Epidermal melanocyte (primary cell): ENCODE results near the gene MROH8.

Experiments used
- DNase-seq: peaks from one replicate; pipeline ENCODE4 v3.0.0; 2011; ENCODE audit warnings: low spot score; ENCODE audit not compliant: insufficient read length

MROH8 gene

DNA sequence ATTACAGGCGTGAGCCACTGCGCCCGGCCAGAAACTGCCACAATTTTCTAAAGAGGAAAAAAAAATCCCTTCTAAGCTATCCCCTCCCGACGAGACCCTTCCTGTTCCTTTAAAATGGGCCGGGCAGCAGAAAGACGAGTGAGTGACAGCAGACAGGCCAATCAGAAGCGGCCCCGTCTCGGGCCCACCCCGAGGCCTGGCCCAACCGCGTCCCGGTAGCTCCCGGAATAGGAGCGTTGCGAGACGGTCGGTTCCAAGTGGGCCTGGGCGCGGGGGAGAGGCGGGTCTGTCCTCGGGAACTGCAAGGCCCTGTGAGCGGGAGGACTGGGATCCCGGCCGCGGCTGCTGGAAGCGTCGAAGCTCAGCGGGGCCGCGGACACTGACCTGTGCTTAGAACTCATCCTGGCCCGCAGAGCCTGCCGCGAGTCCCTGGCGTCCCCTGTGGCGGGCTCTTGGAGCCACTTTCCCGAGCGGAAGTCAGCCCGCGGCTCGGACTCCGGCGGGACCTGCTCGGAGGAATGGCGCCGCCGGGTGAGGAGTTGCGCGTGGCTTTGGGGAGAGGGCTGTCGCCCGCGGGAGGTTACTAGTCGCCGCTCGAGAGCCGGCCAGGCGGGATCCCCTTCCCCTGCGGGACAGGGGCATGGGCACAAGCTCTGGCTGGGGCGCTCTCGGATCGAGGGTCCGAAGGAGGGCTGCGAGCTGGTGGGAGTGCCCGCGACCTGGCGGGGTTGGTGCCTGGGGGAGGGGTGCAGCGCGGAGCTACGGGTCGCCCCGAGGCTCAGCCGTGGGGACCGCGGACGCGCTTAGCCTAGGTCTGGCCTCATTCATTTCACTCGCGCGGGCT lies at the start of gene MROH8, which contains the start of gene RPN2:
Gene MROH8 (minus strand): TSS at position 710 of the 844 bp plus-strand sequence.
Gene RPN2 (plus strand): TSS at position 492 of the 844 bp plus-strand sequence. CDS start 27 bp downstream, at position 519.
- peak; percentile 77 for DNase-seq

DNA sequence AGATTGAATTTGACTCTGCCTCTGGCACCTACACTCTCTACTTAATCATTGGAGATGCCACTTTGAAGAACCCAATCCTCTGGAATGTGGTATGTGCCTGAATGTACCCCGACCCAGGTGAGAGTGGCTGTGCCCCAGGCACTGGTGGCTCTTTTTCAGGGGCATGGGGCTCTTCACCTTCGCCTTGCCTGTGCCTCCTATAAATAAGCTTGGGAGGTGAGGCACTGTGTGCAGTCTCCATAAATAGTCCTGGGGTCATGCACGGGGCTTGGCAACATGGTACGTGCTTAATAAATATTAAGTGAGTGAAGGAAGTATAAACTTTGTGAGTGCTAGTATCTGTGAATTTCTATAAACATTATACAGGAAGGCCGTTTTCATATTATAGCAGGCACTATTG lies 49.3 kb upstream of the MROH8 start:
- no peak for DNase-seq

DNA sequence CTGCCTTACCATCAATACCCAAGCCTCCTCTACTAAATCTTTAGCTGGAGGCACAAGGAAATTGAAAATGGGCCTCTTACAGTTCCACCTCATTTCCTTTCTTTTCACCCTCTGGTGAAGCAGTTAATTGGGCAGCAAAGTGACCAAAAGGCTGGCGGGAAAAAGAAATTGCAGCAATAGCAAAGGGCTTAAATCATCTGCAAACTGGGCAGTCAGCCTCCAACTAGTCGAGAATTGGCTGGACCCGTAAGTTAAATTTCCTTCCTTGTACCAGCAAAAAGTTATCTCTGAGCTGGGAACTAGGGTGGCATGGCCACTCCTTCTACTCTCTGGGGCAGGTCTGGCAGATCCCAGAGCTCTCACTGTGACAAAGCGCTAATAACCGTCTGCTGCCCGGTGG lies 48.7 kb upstream of the MROH8 start:
- no peak for DNase-seq

DNA sequence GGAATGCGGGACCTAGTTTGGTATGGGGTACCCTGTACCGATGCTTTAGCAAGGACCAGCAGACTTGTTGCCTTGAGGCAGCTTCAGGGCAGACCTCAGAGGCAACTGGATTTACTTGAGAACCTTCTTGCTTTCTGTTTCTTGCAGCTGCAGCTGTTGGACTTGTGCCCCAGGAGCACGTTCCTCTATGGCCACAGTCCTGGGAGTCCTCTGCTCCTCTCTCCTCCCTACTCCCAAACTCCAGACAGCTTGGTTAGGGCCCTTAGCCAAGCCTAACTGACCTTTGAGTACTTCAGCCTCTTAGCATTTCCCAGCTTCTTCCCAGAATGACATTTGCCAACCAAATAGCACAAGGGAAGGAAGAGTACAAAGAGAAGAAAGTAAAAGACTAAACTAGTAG lies 47.5 kb upstream of the MROH8 start:
- no peak for DNase-seq

DNA sequence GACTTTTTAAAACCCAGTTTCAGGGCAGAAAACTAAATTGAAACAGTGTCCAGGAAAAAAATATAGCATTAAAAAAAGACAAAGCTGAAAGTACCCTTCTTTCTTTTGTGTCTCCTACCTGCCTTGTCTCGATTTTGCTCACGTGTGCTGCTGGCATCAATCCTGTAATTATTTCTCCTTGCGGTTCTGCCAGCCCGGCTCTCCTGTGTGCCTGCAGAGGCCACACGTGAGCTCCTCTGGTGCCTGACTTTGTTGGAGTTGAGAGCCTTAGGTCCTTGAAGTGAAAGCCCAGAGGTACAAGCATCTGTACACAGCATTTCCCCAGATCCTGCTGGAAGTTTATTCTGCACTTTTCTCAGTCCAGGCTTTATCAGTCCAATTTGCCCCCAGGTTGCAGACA lies 45.8 kb upstream of the MROH8 start:
- DNase-seq, result no peak

DNA sequence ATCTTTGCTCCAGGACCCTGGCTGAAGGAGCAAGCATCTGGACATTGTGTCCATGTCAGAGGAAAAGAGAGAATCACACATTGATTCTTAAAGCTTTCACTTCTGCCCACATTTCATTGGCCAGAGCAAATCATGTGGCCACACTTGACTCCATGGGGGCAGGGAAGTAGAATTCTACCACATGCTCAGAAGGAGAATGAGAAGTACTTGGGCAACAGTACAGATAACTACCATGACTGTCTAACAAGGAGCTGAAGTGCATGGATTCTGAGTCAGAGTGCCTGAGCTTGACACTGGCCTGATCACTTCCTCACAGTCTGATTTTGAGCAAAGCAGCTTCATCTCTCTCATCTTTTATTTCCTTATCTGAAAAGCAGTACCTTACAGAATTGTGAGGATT lies 43.7 kb upstream of the MROH8 start:
- DNase-seq, result peak; percentile 57

DNA sequence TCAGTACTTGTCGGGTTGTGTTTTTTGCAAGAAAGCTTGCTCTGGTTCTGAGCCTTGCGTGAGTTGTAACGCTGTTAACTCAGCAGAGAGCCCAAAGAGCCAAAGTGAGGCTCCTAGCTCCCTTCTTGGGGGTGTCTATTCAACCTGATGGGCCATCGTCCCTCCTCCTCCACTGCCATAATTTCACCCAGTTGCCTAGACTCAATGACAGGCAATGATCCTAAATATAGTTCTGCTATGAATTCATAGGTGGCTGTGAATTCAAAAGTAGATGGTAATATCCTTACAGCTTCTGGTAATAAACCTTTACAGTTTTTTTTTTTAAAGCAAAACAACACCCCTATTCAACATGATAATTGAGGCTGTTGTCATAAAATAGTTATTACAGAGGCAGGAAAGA lies 42.7 kb upstream of the MROH8 start:
- DNase-seq, result no peak

DNA sequence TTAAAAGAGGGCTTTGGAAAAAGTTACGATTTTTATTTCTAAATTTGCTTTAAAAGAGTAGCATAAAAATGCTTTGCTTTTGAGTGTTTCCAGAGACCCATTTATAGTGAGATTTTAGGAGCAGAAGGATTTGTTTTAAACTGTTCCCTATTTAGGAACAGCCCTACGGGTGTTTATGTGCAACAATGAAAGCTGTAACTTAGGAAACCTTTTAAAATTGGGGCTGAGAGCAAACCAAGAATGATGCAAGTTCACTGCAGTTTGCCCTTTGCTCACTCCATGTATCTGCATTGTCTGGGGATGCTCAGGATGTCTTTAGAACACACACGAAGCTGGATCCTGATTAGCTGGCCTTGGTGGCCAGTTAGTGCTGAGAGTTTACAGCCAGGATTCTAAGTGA lies 41.4 kb upstream of the MROH8 start:
- DNase-seq, result no peak

DNA sequence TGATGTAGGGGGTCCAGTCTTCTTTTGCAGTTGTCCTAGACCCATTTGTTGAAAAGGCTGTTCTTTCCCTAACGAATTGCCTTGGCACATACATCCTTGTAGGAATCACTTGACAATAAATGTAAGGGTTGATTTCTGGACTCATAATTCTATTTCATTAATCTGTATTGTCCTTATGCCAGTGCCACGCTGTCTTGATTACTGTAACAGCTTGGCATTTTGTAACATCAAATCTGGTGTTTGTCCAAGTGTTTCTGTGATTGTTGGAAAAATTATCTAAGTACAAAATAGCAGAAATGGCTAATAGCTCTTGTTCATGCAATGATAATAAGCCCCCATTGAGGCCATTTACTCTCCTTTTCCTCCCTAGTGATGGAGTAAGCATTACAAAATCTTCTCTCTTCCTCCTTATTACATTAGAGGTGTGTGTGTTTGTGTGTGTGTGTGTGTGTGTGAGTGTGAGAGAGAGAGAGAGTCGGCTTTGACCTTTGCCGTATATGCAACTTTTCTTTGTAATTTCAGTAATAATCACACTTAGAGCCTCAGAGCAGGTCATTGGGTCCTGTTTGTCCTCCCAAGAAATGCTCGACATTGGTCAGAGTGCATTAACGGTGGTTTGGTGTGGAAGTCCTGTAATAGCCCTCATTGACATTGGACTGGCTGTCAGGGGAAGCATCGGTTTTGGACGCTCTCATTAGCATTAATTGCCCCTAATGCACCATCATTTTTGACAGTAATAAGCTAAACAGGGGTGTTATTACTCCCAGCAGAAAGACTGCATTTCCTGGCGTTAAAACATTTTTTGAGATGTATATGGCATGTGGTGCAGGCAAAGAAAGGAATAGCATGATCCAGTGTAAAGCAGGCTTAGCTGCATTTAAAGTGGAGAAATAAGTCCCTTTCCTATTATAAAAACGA lies 40.7 kb upstream of the MROH8 start:
- DNase-seq, result no peak

DNA sequence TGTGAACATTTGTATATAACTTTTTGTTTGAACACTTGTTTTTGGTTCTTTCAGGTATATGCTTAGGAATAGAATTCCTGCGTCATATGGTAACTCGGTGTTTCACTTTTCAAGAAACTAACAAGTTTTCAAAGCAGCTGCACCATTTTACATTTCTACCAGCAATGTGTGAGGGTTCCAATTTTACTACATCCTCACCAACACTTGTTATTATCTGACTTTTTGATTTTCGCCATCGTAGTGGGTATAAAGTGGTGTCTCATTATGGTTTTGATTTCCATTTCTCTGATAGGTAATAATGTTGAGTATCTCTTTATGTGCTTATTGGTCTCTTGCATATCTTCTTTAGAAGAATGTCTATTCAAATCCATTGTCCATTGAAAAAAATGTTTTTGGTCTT lies 39.6 kb upstream of the MROH8 start:
- no peak for DNase-seq

DNA sequence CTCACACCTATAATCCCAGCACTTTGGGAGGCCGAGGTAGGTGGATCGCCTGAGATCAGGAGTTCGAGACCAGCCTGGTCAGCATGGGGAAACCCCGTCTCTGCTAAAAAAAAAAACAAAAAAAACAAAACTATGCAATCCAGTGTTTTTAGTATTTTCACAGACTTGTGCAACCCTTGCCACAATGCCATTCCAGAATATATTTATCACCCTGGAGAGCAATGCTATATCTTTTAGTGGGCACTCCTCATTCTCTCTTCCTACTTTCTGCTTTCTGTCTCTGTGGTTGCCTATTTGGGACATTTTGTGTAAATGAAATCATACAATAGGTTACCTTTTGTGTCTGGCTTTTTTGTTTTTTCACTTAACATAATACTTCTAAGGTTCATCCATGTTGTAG lies 39.1 kb upstream of the MROH8 start:
- no peak for DNase-seq

DNA sequence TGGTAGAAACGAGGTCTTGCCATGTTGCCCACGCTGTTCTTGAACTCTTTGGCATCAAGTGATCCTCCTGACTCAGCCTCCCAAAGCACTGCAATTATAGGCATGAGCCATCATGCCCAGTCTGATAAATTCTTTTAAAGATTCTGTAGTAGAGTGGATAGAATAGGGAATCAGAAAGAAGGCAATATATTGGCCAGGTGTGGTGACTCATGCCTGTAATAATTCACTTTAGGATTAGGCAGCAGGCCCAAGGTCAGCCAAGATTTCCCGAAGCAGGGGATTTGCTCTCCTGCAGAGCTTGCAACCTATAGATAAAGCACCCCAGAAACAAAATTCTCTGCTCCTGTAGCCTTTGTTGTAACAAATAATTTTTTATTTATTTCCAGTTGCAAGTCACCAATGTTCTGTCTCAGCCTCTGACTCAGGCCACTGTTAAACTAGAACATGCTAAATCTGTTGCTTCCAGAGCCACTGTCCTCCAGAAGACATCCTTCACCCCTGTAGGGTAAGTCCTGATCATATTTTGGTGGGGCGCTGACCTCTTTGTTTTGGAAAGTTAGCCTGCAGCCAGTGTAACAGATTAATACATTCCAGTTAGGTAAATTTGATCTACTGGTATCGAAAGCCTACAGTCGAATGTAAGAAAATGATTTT lies 30.4 kb upstream of the MROH8 start:
- DNase-seq, result no peak

DNA sequence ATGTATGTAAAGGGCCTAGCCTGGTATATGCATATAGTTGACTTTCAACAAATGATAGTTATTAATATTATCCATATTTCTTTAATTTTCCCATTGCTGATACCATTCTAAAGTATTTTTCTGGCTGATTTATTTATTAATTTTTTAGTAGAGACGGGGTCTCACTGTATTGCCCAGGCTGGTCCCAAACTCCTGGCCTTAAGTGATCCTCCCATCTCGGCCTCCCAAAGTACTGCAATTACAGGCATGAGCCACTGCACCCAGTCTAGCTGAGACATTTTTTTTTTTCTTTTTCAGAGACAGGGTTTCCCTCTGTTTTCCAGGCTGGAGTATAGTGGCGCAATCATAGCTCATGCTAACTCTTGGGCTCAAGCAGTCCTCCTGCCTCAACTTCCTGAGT lies 29.8 kb upstream of the MROH8 start:
- DNase-seq, result no peak

DNA sequence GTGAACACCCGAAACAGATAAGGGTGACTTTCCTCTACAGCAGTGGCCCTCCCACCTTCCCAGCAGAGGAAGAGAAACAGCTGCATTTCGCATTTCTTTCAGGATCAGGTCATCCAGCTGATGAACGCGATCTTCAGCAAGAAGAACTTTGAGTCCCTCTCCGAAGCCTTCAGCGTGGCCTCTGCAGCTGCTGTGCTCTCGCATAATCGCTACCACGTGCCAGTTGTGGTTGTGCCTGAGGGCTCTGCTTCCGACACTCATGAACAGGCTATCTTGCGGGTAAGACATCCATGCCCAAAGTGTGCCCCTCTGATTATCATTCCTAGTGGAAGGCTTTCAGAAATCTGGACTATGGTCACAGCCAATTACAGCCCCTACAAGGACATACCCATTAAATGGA lies 27.8 kb upstream of the MROH8 start:
- peak; percentile 31 for DNase-seq

DNA sequence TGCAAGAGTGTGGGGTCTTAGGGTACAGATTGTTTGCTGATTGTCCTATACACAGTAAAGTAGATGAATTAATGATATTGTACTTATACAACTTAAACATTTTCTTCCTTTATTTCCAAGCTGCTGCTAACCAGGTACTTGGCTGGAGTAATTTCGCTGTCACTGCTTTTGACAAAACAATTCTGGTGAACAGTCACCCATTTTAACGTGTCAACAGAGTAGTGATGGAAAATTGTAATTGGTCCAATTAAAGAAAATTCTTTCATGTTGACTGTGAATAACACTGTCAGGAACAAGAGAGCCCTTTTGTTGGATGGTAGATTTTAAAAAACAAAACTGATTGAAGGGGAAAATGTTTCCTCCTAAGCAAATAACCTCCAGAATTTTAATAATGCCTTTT lies 26.4 kb upstream of the MROH8 start:
- no peak for DNase-seq

DNA sequence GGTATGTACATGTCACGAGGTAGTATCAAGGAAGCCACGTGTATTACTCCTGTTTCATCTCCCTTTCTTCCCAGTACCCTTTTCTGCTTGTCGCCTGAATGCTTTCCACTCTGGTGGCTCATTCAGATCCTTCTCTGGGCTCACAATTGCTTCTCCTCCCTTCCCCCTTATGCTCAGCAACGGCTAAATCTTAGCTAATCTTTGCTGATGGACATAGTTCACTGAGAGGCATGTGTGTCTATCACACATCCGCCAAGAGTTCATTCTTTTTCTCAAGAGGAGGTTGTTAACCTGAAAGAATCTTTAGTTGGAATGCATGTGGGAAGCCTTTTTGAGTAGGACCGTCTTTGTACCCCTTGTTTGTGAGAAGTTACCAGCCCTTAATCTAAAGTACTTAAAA lies 25.8 kb upstream of the MROH8 start:
- DNase-seq, result no peak

DNA sequence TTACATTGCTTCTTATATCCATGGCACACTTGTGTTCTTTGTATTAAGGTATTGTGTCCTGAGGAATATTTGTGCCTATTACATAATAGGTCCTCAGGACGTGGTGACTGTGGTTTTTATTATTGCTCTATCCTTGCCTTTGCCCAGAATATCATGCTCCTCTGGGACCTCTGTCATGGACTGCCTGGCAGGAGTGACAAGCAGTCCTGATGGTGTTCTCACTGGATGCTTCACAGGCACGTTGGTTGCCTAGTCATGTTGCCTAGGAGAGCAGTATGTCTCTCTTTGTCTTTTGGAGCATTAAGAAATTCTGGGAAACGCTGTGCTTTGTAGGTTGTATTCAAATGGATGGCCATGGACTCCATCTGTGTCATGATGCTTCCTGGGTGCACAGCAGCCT lies 24.7 kb upstream of the MROH8 start:
- no peak for DNase-seq

DNA sequence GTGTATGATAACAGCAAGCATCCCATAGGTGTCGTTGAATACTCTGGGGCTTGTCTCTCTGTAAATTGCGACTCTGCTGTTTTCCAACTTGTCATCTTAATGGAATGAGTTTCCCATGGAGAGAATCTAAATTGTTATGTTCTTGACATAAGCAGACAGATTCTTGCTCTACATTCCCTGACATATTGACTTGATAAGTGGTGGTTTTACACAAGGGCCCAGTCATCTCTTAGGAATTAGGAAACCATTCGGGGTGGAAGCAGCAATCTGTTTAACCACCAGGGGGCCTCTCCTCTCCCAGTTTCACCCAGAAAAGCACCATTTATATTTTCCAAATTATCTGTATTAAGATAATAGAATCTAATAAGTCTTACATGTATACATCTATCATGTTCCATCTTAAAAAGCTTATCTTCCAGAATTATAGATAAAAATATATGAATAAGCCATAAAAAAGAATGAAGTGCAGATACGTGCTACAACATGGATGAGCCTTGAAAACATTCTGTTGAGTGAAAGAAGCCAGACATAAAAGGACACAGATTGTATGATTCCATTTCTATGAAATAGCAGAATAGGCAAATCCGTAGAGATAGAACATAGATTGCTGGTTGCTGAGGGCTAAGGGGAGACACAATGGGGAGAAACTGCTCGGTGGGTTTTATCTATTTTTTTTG lies 23.1 kb upstream of the MROH8 start:
- peak; percentile 84 for DNase-seq

DNA sequence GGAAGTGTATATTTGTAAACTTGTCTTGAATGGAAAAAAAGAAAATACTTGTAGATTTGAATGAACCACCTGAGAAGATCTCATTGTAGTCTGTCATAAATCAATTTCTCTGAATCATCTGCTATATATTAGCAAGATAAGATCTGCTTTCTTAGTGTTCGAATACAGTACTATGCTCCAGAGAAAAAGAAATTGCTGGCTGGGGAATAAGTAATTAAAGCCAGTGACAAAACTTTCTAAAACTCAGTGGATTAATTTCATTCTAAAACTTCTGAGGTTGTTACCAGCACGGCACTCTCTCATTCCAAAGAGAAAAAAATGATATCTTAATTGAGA lies 22.4 kb upstream of the MROH8 start:
- DNase-seq, result no peak

DNA sequence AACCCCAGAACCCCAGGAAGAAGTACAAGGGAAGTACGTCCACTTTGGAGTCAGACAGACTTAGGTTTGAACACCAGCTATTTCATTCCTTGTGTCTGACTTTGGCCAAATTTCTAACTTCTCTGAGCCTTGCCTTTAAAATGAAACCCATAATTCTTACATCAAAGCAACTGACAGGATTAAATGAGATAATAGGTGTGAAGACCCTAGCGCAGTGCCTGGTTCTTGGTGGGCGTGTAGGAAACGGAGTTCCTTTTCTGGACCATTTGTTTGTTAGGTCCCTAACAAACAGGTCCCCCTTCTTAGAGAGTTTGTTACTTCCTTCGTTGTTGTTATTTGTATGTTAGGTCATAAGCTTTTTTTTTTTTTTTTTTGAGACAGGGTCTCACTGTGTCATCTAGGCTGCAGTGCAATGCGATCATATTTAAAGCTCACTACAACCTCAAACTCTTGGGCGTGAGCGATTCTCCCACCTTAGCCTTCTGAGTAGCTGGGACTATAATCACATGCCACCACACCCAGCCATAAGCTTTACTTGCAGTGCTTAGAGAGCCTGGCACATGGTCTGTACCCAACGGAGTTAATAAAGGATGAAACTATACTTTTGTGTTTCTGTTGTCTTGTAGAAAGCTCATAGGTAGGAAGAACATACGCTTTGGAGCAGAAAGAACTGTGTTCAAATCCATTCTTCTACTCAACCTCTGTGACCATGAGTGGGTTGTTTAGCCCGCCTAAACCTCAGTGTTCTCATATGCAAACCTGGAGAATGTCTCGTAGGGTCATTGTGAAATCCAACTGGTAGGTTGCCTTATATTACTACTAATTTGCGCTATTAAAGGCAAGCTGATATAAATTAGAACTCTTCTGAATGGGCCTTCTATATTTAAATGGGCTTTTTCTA lies 21.8 kb upstream of the MROH8 start:
- no peak for DNase-seq
